ENCODE data around the gene IL10RB. TPM values are rescaled to one million over a fixed set of nuclear protein-coding genes. Genes with fewer than 3 reads are reported as not detected.

Gene IL10RB
- polyA plus RNA-seq, 1 donor (not counting 4 experiments of a cell fraction or from before 2014, with no cell fraction given) = 19.6 TPM

DNA sequence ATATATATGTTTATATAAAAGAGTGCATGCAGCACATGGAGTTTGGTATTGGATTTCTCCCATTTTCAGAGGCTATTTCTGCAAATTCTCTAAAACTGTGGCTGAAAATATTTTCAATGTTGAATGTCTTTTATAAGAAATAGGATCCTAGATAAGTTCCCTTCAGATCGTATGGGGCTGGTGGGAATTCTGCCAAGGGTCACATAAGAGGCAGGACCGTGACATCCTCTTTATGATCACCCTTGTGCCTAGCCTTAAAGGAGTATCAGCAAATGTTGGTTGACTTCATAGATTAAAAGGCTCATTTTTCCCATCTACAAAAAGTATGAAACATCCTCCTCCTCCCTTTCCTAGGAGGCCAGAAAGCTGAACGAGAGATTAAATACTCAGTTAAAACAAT, 37.7 kb upstream of the IL10RB start:
- Histone ChIP-seq H3K79me2 (ENCODE audit: control insufficient read depth, insufficient read depth, low read length) (peaks cover 16% of the 10 kb centered on the region), H3K4me1 (ENCODE audit: control insufficient read depth, extremely low read depth, insufficient read depth, low read length) (peaks cover 9% of the 10 kb centered on the region), H4K20me1 (ENCODE audit: control insufficient read depth, extremely low read depth, insufficient read depth, low read length) (no peaks in the 10 kb centered on the region), H2AFZ (ENCODE audit: control insufficient read depth, low read length) (no peak overlapping the region), H3K9me1 (ENCODE audit: control insufficient read depth, extremely low read depth, insufficient read depth, low read length) (no peaks in the 10 kb centered on the region), H3K4me3 (ENCODE audit: control insufficient read depth in 2 of 3, extremely low read depth in 1 of 3, insufficient read depth in 2 of 3, low read depth in 1 of 3, low read length in 3 of 3) (no peak overlapping the region), H3K36me3 (ENCODE audit: control insufficient read depth in 2 of 2, extremely low read depth in 1 of 2, insufficient read depth in 2 of 2, low read length in 2 of 2) (no peaks in the 10 kb centered on the region), H3K9me3 (ENCODE audit: control insufficient read depth, low read depth, low read length) (no peaks in the 10 kb centered on the region), H3K4me2 (ENCODE audit: control insufficient read depth, extremely low read depth, insufficient read depth, low read depth, low read length) (no peak overlapping the region), H3K9ac (ENCODE audit: control insufficient read depth, extremely low read depth, insufficient read depth, low read length) (no peak overlapping the region), H3K27me3 (ENCODE audit: control insufficient read depth, extremely low read depth, insufficient read depth, low read length) (no peaks in the 10 kb centered on the region), H3K27ac (ENCODE audit: control insufficient read depth, insufficient read depth, low read length) (no peak overlapping the region)
- FAIRE-seq (no peak), DNase-seq (ENCODE audit: low read depth, low spot score) (no peak)
- dilution Hi-C loops (cut with MboI; ENCODE audit: extremely low pct_ligation_motif_present, low sequenced_read_pairs) = no loop called here
- TF ChIP-seq, protein P1, sequence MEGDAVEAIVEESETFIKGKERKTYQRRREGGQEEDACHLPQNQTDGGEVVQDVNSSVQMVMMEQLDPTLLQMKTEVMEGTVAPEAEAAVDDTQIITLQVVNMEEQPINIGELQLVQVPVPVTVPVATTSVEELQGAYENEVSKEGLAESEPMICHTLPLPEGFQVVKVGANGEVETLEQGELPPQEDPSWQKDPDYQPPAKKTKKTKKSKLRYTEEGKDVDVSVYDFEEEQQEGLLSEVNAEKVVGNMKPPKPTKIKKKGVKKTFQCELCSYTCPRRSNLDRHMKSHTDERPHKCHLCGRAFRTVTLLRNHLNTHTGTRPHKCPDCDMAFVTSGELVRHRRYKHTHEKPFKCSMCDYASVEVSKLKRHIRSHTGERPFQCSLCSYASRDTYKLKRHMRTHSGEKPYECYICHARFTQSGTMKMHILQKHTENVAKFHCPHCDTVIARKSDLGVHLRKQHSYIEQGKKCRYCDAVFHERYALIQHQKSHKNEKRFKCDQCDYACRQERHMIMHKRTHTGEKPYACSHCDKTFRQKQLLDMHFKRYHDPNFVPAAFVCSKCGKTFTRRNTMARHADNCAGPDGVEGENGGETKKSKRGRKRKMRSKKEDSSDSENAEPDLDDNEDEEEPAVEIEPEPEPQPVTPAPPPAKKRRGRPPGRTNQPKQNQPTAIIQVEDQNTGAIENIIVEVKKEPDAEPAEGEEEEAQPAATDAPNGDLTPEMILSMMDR (optimal IDR thresholded peaks at IDR 0.05 in 1 of 3, IDR thresholded peaks at IDR 0.05 in 1 of 3, conservative IDR thresholded peaks at IDR 0.05 in 1 of 3; ENCODE audit: extremely low read depth in 1 of 3, insufficient read depth in 2 of 3, low read length in 3 of 3) = no peak
- no peak for TF ChIP-seq EZH2 (IDR thresholded peaks at IDR 0.05; ENCODE audit: low read length)

- Histone ChIP-seq H3K9ac (ENCODE audit: control insufficient read depth, extremely low read depth, insufficient read depth, low read length) (peak overlapping the region; percentile 11), H3K4me3 (ENCODE audit: control insufficient read depth in 2 of 3, extremely low read depth in 1 of 3, insufficient read depth in 2 of 3, low read depth in 1 of 3, low read length in 3 of 3) (peak overlapping the region; percentile 24 to 94 (median 37)), H3K4me1 (ENCODE audit: control insufficient read depth, extremely low read depth, insufficient read depth, low read length) (peaks cover 9% of the 10 kb centered on the region), H3K27ac (ENCODE audit: control insufficient read depth, insufficient read depth, low read length) (no peak overlapping the region), H2AFZ (ENCODE audit: control insufficient read depth, low read length) (peak overlapping the region; percentile 51), H4K20me1 (ENCODE audit: control insufficient read depth, extremely low read depth, insufficient read depth, low read length) (no peaks in the 10 kb centered on the region), H3K79me2 (ENCODE audit: control insufficient read depth, insufficient read depth, low read length) (peaks cover 16% of the 10 kb centered on the region), H3K36me3 (ENCODE audit: control insufficient read depth in 2 of 2, extremely low read depth in 1 of 2, insufficient read depth in 2 of 2, low read length in 2 of 2) (no peaks in the 10 kb centered on the region), H3K4me2 (ENCODE audit: control insufficient read depth, extremely low read depth, insufficient read depth, low read depth, low read length) (peak overlapping the region; percentile 82), H3K9me3 (ENCODE audit: control insufficient read depth, low read depth, low read length) (no peaks in the 10 kb centered on the region), H3K9me1 (ENCODE audit: control insufficient read depth, extremely low read depth, insufficient read depth, low read length) (no peaks in the 10 kb centered on the region), H3K27me3 (ENCODE audit: control insufficient read depth, extremely low read depth, insufficient read depth, low read length) (no peaks in the 10 kb centered on the region)
- TF ChIP-seq, protein P1 (optimal IDR thresholded peaks at IDR 0.05 in 1 of 3, IDR thresholded peaks at IDR 0.05 in 1 of 3, conservative IDR thresholded peaks at IDR 0.05 in 1 of 3; ENCODE audit: extremely low read depth in 1 of 3, insufficient read depth in 2 of 3, low read length in 3 of 3) = no peak
- TF ChIP-seq EZH2 (IDR thresholded peaks at IDR 0.05; ENCODE audit: low read length) = no peak
- no peak for DNase-seq (ENCODE audit: low read depth, low spot score)
- no peak for FAIRE-seq
- dilution Hi-C loops (cut with MboI; ENCODE audit: extremely low pct_ligation_motif_present, low sequenced_read_pairs) = no loop called here
Observed at GRCh38 chr21:33229099-33229783, 36.9 kb upstream of the IL10RB start.
